Liver (tissue), 9 donors: Measurements from ENCODE around the gene SLMAP. TPM values are rescaled to one million over a fixed set of nuclear protein-coding genes. Genes with fewer than 3 reads are reported as not detected.
A peak's percentile ranks its signal among the peaks of the same experiment; 100 is the strongest.

Source experiments
- DNase-seq: peaks from one replicate; pipeline ENCODE4 v3.0.0-alpha.2; 2017; ENCODE audit warnings: low spot score
- H3K27ac ChIP-seq, 2 donors: one replicate each; pipeline ENCODE4 v1.7.0; 2013; ENCODE audit warnings: inconsistent platforms in 2 of 2, low read length in 2 of 2, control low read depth in 1 of 2, low read depth in 1 of 2, mild to moderate bottlenecking in 1 of 2
- H3K27me3 ChIP-seq, 4 donors: one replicate each; pipeline versions ENCODE4 v1.6.1 to v1.7.0; 2013; ENCODE audit warnings: low read length in 3 of 4, inconsistent platforms in 1 of 4, mild to moderate bottlenecking in 1 of 4, moderate library complexity in 1 of 4; ENCODE audit not compliant: control insufficient read depth in 4 of 4, insufficient read depth in 4 of 4
- H3K36me3 ChIP-seq, 4 donors: one replicate each; pipeline versions ENCODE4 v1.6.1 to v1.7.0; 2013; ENCODE audit warnings: low read length in 3 of 4, mild to moderate bottlenecking in 3 of 4, low read depth in 1 of 4, moderate library complexity in 1 of 4; ENCODE audit not compliant: control insufficient read depth in 4 of 4, insufficient read depth in 3 of 4
- H3K4me1 ChIP-seq, 4 donors: one replicate each; pipeline versions ENCODE4 v1.6.1 to v1.7.0; 2013; ENCODE audit warnings: low read length in 3 of 4, mild to moderate bottlenecking in 3 of 4, moderate library complexity in 1 of 4; ENCODE audit not compliant: control insufficient read depth in 4 of 4, insufficient read depth in 4 of 4
- H3K4me3 ChIP-seq, 3 donors: one replicate each; pipeline versions ENCODE4 v1.6.1 to v1.7.0; 2013; ENCODE audit warnings: low read length in 3 of 3, control low read depth in 1 of 3, low read depth in 1 of 3, mild to moderate bottlenecking in 1 of 3
- H3K9ac ChIP-seq, 2 donors: one replicate each; pipeline ENCODE4 v1.7.0; 2013; ENCODE audit warnings: low read length in 2 of 2, mild to moderate bottlenecking in 2 of 2, moderate library complexity in 2 of 2, control low read depth in 1 of 2, low read depth in 1 of 2
- H3K9me3 ChIP-seq, 4 donors: one replicate each; pipeline versions ENCODE4 v1.6.1 to v1.7.0; 2013; ENCODE audit warnings: low read length in 3 of 4; ENCODE audit not compliant: control insufficient read depth in 4 of 4
- ATF3 ChIP-seq: IDR thresholded peaks from 2 replicates; pipeline ENCODE4 v1.6.1; 2016; ENCODE audit warnings: antibody characterized with exemption
- EGR1 ChIP-seq, 2 donors: IDR thresholded peaks; 2 replicates each; pipeline ENCODE4 v1.6.1; 2016 to 2018; ENCODE audit warnings: antibody characterized with exemption in 2 of 2, low read depth in 2 of 2
- FOXA1 ChIP-seq: IDR thresholded peaks from 2 replicates; pipeline ENCODE4 v1.6.1; 2016; ENCODE audit warnings: antibody characterized with exemption
- FOXA2 ChIP-seq: IDR thresholded peaks from 2 replicates; pipeline ENCODE4 v1.6.1; 2016; ENCODE audit warnings: antibody characterized with exemption
- GABPA ChIP-seq, 2 donors: IDR thresholded peaks in 1 of 2; conservative IDR thresholded peaks in 1 of 2; 2 replicates each; pipeline ENCODE4 v1.6.1; 2016; ENCODE audit warnings: antibody characterized with exemption in 2 of 2, mild to moderate bottlenecking in 1 of 2, moderate library complexity in 1 of 2
- HNF4A ChIP-seq, 2 donors: conservative IDR thresholded peaks; 2 replicates each; pipeline ENCODE4 v1.6.1; 2016; ENCODE audit warnings: antibody characterized with exemption in 2 of 2, mild to moderate bottlenecking in 2 of 2
- HNF4G ChIP-seq: IDR thresholded peaks from 2 replicates; pipeline ENCODE4 v1.6.1; 2016; ENCODE audit warnings: antibody characterized with exemption
- JUND ChIP-seq, 2 donors: IDR thresholded peaks; 2 replicates each; pipeline ENCODE4 v1.6.1; 2016; ENCODE audit warnings: antibody characterized with exemption in 2 of 2
- MAX ChIP-seq: IDR thresholded peaks from 2 replicates; pipeline ENCODE4 v1.6.1; 2016; ENCODE audit warnings: antibody characterized with exemption
- NR2F2 ChIP-seq: IDR thresholded peaks from 2 replicates; pipeline ENCODE4 v1.6.1; 2016; ENCODE audit warnings: antibody characterized with exemption
- RAD21 ChIP-seq, 2 donors: IDR thresholded peaks; 2 replicates each; pipeline ENCODE4 v1.6.1; 2016; ENCODE audit warnings: antibody characterized with exemption in 2 of 2, mild to moderate bottlenecking in 2 of 2
- RXRA ChIP-seq, 2 donors: IDR thresholded peaks; 2 replicates each; pipeline ENCODE4 v1.6.1; 2017 to 2018; ENCODE audit warnings: antibody characterized with exemption in 2 of 2, mild to moderate bottlenecking in 1 of 2
- SP1 ChIP-seq: IDR thresholded peaks from 2 replicates; pipeline ENCODE4 v1.6.1; 2018; ENCODE audit warnings: antibody characterized with exemption, mild to moderate bottlenecking
- TAF1 ChIP-seq: conservative IDR thresholded peaks from 2 replicates; pipeline ENCODE4 v1.6.1; 2016; ENCODE audit warnings: antibody characterized with exemption, mild to moderate bottlenecking
- YY1 ChIP-seq: IDR thresholded peaks from 2 replicates; pipeline ENCODE4 v1.6.1; 2016; ENCODE audit warnings: antibody characterized with exemption, mild to moderate bottlenecking
- ZBTB33 ChIP-seq: IDR thresholded peaks from 2 replicates; pipeline ENCODE4 v1.6.1; 2016; ENCODE audit warnings: antibody characterized with exemption
- WGBS: extraction: QIAGEN DNeasy Blood & Tissue Kit; methylation state at CpG from one replicate; pipeline ENCODE4 v1.1.7; 2013; 5-methylcytosine and 5-hydroxymethylcytosine counted together
- polyA plus RNA-seq, 2 donors: library from polyadenylated mRNA; stranded (reverse) in 1 of 2; unstranded in 1 of 2; fragments of 200-250 nt in 1 of 2; fragments of >200 nt in 1 of 2; fragmentation: Nextera tagmentation in 1 of 2; extraction: Ambion mirVana in 1 of 2; gene quantifications; one replicate each; pipeline versions ENCODE4 v1.2.1 to v1.2.3, GENCODE V29; 2013 to 2015
- total RNA-seq, 2 donors: library from RNA; depleted of rRNA; stranded (reverse); fragments of >200 nt; gene quantifications; one replicate each; pipeline ENCODE4 v1.2.3, GENCODE V29; 2014
- TF ChIP-seq, protein P1 (sequence below): IDR thresholded peaks from 2 replicates; pipeline ENCODE4 v1.6.1; 2016; ENCODE audit warnings: antibody characterized with exemption, mild to moderate bottlenecking
- TF ChIP-seq, protein P2 (sequence below): fragments of 150-350 bp; IDR thresholded peaks from 2 replicates; pipeline ENCODE4 v1.5.1; 2017; ENCODE audit warnings: improper control_type of control experiment, low read depth, low read length; ENCODE audit not compliant: missing input control
- donor health status: healthy.
- donor health status: healthy.
- donor health status: healthy.
- donor health status: healthy.
- donor health status: healthy.

The SLMAP gene
- total and polyA plus RNA-seq, 4 donors: 10.2 to 37.8 (median 19.4) TPM

- H3K4me1 ChIP-seq: peaks cover 0 to 8% (median 3%) of the 10 kb centered on the region in 4 donors
- no peak overlapping the region for H3K4me3 ChIP-seq
- DNase-seq: no peak
- no peaks in the 10 kb centered on the region for H3K27me3 ChIP-seq
- no peak overlapping the region for H3K27ac ChIP-seq
- TF ChIP-seq HNF4G (no peak), FOXA1 (no peak)
- WGBS: 89% methylated on average over 2 of the region's 2 CpGs
- no peak overlapping the region for H3K9ac ChIP-seq
- H3K36me3 ChIP-seq: peaks cover 0 to 3% (median 3%) of the 10 kb centered on the region in 4 donors
- no peaks in the 10 kb centered on the region for H3K9me3 ChIP-seq
These were observed 144.7 kb downstream of the SLMAP start for GRCh38 chr3:57900786-57901185.

- Histone ChIP-seq H3K4me3 (no peak overlapping the region), H3K4me1 (peaks cover 0 to 8% (median 3%) of the 10 kb centered on the region in 4 donors), H3K36me3 (peaks cover 0 to 9% (median 3%) of the 10 kb centered on the region in 4 donors), H3K27me3 (no peaks in the 10 kb centered on the region), H3K27ac (no peak overlapping the region), H3K9me3 (no peaks in the 10 kb centered on the region), H3K9ac (no peak overlapping the region)
- TF ChIP-seq HNF4G: no peak
- no peak for TF ChIP-seq SP1
- TF ChIP-seq HNF4A (conservative IDR thresholded peaks at IDR 0.05): peak; percentile 48 to 57
- no peak for TF ChIP-seq FOXA1
- TF ChIP-seq TAF1: no peak
- peak; percentile 30 for TF ChIP-seq NR2F2
- TF ChIP-seq FOXA2: no peak
- TF ChIP-seq RAD21 (IDR thresholded peaks at IDR 0.05): no peak
- no peak for TF ChIP-seq ZBTB33
- TF ChIP-seq, protein P1, sequence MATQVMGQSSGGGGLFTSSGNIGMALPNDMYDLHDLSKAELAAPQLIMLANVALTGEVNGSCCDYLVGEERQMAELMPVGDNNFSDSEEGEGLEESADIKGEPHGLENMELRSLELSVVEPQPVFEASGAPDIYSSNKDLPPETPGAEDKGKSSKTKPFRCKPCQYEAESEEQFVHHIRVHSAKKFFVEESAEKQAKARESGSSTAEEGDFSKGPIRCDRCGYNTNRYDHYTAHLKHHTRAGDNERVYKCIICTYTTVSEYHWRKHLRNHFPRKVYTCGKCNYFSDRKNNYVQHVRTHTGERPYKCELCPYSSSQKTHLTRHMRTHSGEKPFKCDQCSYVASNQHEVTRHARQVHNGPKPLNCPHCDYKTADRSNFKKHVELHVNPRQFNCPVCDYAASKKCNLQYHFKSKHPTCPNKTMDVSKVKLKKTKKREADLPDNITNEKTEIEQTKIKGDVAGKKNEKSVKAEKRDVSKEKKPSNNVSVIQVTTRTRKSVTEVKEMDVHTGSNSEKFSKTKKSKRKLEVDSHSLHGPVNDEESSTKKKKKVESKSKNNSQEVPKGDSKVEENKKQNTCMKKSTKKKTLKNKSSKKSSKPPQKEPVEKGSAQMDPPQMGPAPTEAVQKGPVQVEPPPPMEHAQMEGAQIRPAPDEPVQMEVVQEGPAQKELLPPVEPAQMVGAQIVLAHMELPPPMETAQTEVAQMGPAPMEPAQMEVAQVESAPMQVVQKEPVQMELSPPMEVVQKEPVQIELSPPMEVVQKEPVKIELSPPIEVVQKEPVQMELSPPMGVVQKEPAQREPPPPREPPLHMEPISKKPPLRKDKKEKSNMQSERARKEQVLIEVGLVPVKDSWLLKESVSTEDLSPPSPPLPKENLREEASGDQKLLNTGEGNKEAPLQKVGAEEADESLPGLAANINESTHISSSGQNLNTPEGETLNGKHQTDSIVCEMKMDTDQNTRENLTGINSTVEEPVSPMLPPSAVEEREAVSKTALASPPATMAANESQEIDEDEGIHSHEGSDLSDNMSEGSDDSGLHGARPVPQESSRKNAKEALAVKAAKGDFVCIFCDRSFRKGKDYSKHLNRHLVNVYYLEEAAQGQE: no peak
- TF ChIP-seq, protein P2, sequence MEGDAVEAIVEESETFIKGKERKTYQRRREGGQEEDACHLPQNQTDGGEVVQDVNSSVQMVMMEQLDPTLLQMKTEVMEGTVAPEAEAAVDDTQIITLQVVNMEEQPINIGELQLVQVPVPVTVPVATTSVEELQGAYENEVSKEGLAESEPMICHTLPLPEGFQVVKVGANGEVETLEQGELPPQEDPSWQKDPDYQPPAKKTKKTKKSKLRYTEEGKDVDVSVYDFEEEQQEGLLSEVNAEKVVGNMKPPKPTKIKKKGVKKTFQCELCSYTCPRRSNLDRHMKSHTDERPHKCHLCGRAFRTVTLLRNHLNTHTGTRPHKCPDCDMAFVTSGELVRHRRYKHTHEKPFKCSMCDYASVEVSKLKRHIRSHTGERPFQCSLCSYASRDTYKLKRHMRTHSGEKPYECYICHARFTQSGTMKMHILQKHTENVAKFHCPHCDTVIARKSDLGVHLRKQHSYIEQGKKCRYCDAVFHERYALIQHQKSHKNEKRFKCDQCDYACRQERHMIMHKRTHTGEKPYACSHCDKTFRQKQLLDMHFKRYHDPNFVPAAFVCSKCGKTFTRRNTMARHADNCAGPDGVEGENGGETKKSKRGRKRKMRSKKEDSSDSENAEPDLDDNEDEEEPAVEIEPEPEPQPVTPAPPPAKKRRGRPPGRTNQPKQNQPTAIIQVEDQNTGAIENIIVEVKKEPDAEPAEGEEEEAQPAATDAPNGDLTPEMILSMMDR: no peak
- peak; percentile 74 to 76 for TF ChIP-seq RXRA (IDR thresholded peaks at IDR 0.05)
- TF ChIP-seq GABPA (IDR thresholded peaks at IDR 0.05 in 1 of 2, conservative IDR thresholded peaks at IDR 0.05 in 1 of 2): no peak
- no peak for TF ChIP-seq MAX
- TF ChIP-seq YY1: no peak
- TF ChIP-seq EGR1 (IDR thresholded peaks at IDR 0.05; ENCODE audit: low read depth in 2 of 2): no peak
- no peak for TF ChIP-seq ATF3
- TF ChIP-seq JUND (IDR thresholded peaks at IDR 0.05): no peak
- WGBS: 91% methylated on average over 3 of the region's 3 CpGs
- DNase-seq: no peak
These were observed 147.2 kb downstream of the SLMAP start for GRCh38 chr3:57903124-57903890.
